ENCODE measurements around the gene ONECUT1.
A peak's percentile ranks its signal among the peaks of the same experiment; 100 is the strongest.

The ONECUT1 gene

DNA sequence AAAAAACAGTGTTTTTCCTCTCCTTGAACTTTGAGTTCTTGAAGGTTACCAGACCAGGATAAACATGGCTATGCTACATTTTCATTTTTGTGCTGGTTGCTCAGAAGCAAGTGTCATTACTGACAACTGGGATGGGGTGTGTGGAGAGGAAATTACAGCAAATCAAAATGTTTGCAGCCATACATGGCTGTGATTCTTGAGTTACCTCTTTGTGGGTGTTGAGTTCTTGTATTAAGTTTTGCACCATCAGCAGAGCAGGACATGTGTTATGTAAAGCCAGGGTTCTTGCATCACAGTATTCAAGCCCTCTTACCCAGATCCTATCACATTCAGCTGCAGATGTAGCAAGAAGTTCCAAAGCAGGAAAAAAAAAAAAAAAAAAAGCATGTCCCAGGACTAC is 57.0 kb downstream of the ONECUT1 start:
- H3K79me2 ChIP-seq (ENCODE audit: insufficient read depth, low read depth) = no peaks in the 10 kb centered on the region
- no peak overlapping the region for H3K27ac ChIP-seq
- no peaks in the 10 kb centered on the region for H4K20me1 ChIP-seq (ENCODE audit: insufficient read depth)
- TF ChIP-seq, protein P1, sequence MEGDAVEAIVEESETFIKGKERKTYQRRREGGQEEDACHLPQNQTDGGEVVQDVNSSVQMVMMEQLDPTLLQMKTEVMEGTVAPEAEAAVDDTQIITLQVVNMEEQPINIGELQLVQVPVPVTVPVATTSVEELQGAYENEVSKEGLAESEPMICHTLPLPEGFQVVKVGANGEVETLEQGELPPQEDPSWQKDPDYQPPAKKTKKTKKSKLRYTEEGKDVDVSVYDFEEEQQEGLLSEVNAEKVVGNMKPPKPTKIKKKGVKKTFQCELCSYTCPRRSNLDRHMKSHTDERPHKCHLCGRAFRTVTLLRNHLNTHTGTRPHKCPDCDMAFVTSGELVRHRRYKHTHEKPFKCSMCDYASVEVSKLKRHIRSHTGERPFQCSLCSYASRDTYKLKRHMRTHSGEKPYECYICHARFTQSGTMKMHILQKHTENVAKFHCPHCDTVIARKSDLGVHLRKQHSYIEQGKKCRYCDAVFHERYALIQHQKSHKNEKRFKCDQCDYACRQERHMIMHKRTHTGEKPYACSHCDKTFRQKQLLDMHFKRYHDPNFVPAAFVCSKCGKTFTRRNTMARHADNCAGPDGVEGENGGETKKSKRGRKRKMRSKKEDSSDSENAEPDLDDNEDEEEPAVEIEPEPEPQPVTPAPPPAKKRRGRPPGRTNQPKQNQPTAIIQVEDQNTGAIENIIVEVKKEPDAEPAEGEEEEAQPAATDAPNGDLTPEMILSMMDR (conservative IDR thresholded peaks at IDR 0.05; ENCODE audit: low read depth, low read length) = no peak
- H3K36me3 ChIP-seq (ENCODE audit: insufficient read depth) = no peaks in the 10 kb centered on the region
- no peak overlapping the region for H3K9ac ChIP-seq
- no peak overlapping the region for H2AFZ ChIP-seq (ENCODE audit: low read depth)
- peak overlapping the region; percentile 31; the same call in 1 of the 2 replicates for H3K4me2 ChIP-seq
- H3K27me3 ChIP-seq (ENCODE audit: insufficient read depth, low read depth) = no peaks in the 10 kb centered on the region
- H3K4me3 ChIP-seq (IDR thresholded peaks at IDR 0.05; ENCODE audit: insufficient read depth, low read depth, low read length) = no peak overlapping the region
- H3K4me1 ChIP-seq (ENCODE audit: low read depth, poor library complexity, severe bottlenecking) = peaks cover 79% of the 10 kb centered on the region

DNA sequence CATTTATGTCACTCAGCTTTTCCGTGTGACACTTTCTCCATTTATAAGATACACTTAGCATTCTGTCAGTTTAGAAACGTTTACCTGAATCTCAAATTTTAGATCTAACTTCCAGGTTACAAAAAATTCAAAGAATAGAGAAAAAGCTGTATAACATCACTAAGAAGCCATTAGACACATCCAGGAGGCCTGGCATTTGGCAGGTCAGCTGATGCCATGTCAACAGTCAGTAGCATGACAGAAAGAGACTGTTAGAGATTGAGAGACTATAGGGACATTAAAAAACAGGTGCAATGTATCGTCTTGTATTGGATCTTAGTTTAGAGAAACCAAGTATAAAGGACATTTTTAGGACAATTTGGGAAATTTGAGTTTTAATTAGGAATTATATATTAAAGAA is 57.6 kb downstream of the ONECUT1 start:
- Histone ChIP-seq H3K36me3 (ENCODE audit: insufficient read depth) (no peaks in the 10 kb centered on the region), H3K4me1 (ENCODE audit: low read depth, poor library complexity, severe bottlenecking) (peaks cover 84% of the 10 kb centered on the region), H3K27ac (peak overlapping the region; percentile 30; the same call in 1 of the 2 replicates), H3K4me3 (IDR thresholded peaks at IDR 0.05; ENCODE audit: insufficient read depth, low read depth, low read length) (no peak overlapping the region), H3K79me2 (ENCODE audit: insufficient read depth, low read depth) (no peaks in the 10 kb centered on the region), H3K9ac (no peak overlapping the region), H2AFZ (ENCODE audit: low read depth) (peak overlapping the region; percentile 43; the same call in 1 of the 2 replicates), H3K27me3 (ENCODE audit: insufficient read depth, low read depth) (no peaks in the 10 kb centered on the region), H3K4me2 (peak overlapping the region; percentile 85; the same call in 1 of the 2 replicates), H4K20me1 (ENCODE audit: insufficient read depth) (no peaks in the 10 kb centered on the region)
- TF ChIP-seq, protein P1 (conservative IDR thresholded peaks at IDR 0.05; ENCODE audit: low read depth, low read length) = no peak

DNA sequence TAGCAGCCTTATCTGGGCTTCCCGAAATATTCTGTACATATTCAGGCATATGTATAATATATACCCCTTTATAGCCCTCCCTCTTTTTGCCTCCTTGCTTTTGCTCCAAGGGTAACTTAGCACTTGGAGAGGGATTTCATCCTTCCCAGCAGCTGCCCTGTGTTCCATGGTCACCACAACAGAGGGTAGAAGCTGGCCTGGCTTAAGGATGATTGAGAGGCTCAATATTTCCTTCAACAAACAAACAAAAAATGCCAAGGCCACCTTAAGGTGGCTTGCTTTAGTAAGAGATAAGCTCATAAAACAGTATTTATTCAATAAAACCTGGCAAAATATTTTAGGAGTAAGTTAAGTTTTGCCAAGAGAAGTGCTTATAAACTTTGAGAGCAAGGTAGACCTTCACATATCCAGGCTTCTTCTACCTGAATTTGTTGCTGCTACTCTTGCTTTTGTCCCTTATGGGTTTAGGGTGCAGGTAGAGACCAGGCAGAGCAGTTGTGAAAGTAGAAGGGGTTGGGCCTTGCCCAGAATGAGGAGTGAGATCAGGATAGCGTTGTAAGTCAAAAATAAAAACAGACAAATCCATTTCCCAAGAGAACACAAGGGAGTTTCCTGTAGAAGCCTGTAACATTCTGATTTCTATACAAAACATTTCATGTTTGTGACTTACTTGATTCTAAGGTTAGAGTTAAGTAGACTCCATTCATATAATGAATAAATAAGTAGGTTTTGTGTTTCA is 58.2 kb downstream of the ONECUT1 start:
- no peak overlapping the region for H3K9ac ChIP-seq

DNA sequence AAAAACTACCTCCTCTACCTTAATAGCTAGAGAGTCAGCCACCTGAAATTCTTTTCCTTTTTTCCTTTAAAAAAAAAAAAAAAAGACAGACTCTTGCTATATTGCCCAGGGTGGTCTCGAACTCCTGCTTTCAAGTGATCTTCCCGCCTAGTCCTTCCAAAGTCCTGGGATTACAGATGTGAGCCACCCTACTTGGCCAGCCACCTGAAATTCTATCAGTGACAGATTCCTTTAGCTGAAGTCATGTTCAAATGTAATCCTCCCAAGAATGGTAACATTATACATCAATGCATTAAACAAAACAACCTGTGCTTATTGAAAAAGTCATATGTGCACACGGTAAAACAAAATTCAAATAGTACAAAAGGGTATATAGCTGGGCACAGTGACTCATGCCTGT is 59.1 kb downstream of the ONECUT1 start:
- H3K9ac ChIP-seq = no peak overlapping the region; the same call in 1 of the 2 replicates

More for the DNA sequence above, 58.2 kb downstream of the ONECUT1 start:
- Histone ChIP-seq H2AFZ (ENCODE audit: low read depth) (peak overlapping the region; percentile 43), H3K79me2 (ENCODE audit: insufficient read depth, low read depth) (no peaks in the 10 kb centered on the region), H3K27ac (peak overlapping the region; percentile 30; the same call in 1 of the 2 replicates), H4K20me1 (ENCODE audit: insufficient read depth) (no peaks in the 10 kb centered on the region), H3K4me2 (peak overlapping the region; percentile 85), H3K4me1 (ENCODE audit: low read depth, poor library complexity, severe bottlenecking) (peaks cover 86% of the 10 kb centered on the region), H3K36me3 (ENCODE audit: insufficient read depth) (no peaks in the 10 kb centered on the region), H3K27me3 (ENCODE audit: insufficient read depth, low read depth) (no peaks in the 10 kb centered on the region), H3K4me3 (IDR thresholded peaks at IDR 0.05; ENCODE audit: insufficient read depth, low read depth, low read length) (no peak overlapping the region)
- TF ChIP-seq, protein P1 (conservative IDR thresholded peaks at IDR 0.05; ENCODE audit: low read depth, low read length) = no peak

More for the DNA sequence above, 59.1 kb downstream of the ONECUT1 start:
- no peaks in the 10 kb centered on the region for H3K79me2 ChIP-seq (ENCODE audit: insufficient read depth, low read depth)
- peak overlapping the region; percentile 91 for H3K27ac ChIP-seq
- peak overlapping the region; percentile 85 for H3K4me2 ChIP-seq
- peak overlapping the region; percentile 91 for H2AFZ ChIP-seq (ENCODE audit: low read depth)
- TF ChIP-seq, protein P1 (conservative IDR thresholded peaks at IDR 0.05; ENCODE audit: low read depth, low read length) = no peak
- H3K4me3 ChIP-seq (IDR thresholded peaks at IDR 0.05; ENCODE audit: insufficient read depth, low read depth, low read length) = no peak overlapping the region
- H4K20me1 ChIP-seq (ENCODE audit: insufficient read depth) = no peaks in the 10 kb centered on the region
- peaks cover 83% of the 10 kb centered on the region for H3K4me1 ChIP-seq (ENCODE audit: low read depth, poor library complexity, severe bottlenecking)
- H3K27me3 ChIP-seq (ENCODE audit: insufficient read depth, low read depth) = no peaks in the 10 kb centered on the region
- H3K36me3 ChIP-seq (ENCODE audit: insufficient read depth) = no peaks in the 10 kb centered on the region

All from KMS-11 (cell line).